IMR-90 (cell line): ENCODE data around the gene MRTFA. TPM values are rescaled to one million over a fixed set of nuclear protein-coding genes. Genes with fewer than 3 reads are reported as not detected.

Source experiments
- ATAC-seq: fragments of 200-7000 bp; cut with Tn5 transposase; 2 replicates; pipeline ENCODE4 v1.9.1; 2020; ENCODE audit warnings: low read depth, mild to moderate bottlenecking, moderate library complexity
- BruUV-seq: library from RNA; stranded (reverse); fragments of 400-500 nt; replicated peaks from 2 replicates; lab custom pipeline; 2021; lab: Mats Ljungman, UMichigan
- CTCF ChIA-PET: fragments of 300-600 bp; formaldehyde crosslinking; extraction: SDS; loops from one replicate; lab custom pipeline; 2021; ENCODE audit warnings: antibody characterized with exemption; lab: Yijun Ruan, JAX
- POLR2A ChIA-PET: fragments of 300-600 bp; sonication (Branson Sonifier 250); formaldehyde crosslinking; loops from one replicate; lab custom pipeline; 2022; ENCODE audit warnings: antibody characterized with exemption; ENCODE audit not compliant: unreplicated experiment; lab: Charles Lee
- DNase-seq: peaks from one replicate; pipeline ENCODE4 v3.0.0; 2013
- H2AFZ ChIP-seq: replicated peaks from 2 replicates; pipeline ENCODE3; 2013; ENCODE audit warnings: low read length, mild to moderate bottlenecking; ENCODE audit not compliant: poor library complexity
- H2AK5ac ChIP-seq: 2 replicates; pipeline ENCODE4 v1.6.1; 2013; ENCODE audit warnings: low read depth, low read length, inconsistent platforms
- H2AK9ac ChIP-seq: replicated peaks from 2 replicates; pipeline ENCODE3; 2013; ENCODE audit warnings: mild to moderate bottlenecking, low read depth, low read length, moderate library complexity; ENCODE audit not compliant: poor library complexity
- H2BK120ac ChIP-seq: 2 replicates; pipeline ENCODE4 v1.6.1; 2013; ENCODE audit warnings: low read depth, low read length, inconsistent platforms
- H2BK15ac ChIP-seq: 3 replicates; pipeline ENCODE4 v1.6.1; 2013; ENCODE audit warnings: low read depth, low read length, inconsistent platforms
- H2BK20ac ChIP-seq: 2 replicates; pipeline ENCODE4 v1.6.1; 2013; ENCODE audit warnings: low read depth, mild to moderate bottlenecking, inconsistent platforms, low read length, moderate library complexity
- H2BK5ac ChIP-seq: 2 replicates; pipeline ENCODE4 v1.6.1; 2013; ENCODE audit warnings: mild to moderate bottlenecking, low read depth, low read length, inconsistent platforms; ENCODE audit not compliant: poor library complexity, severe bottlenecking
- H3K14ac ChIP-seq: replicated peaks from 2 replicates; pipeline ENCODE4 v1.6.1; 2013; ENCODE audit warnings: low read depth, low read length, inconsistent platforms
- H3K18ac ChIP-seq: 2 replicates; pipeline ENCODE4 v1.6.1; 2013; ENCODE audit warnings: low read depth, low read length, control low read depth
- H3K23ac ChIP-seq: 2 replicates; pipeline ENCODE4 v1.6.1; 2013; ENCODE audit warnings: low read depth, low read length, inconsistent platforms
- H3K27ac ChIP-seq: 2 replicates; pipeline ENCODE4 v1.5.1; 2013; ENCODE audit warnings: mild to moderate bottlenecking, control low read depth, low read length; ENCODE audit not compliant: insufficient read depth
- H3K27me3 ChIP-seq: 2 replicates; pipeline ENCODE4 v1.6.1; 2013; ENCODE audit warnings: low read length; ENCODE audit not compliant: control insufficient read depth, insufficient read depth
- H3K36me3 ChIP-seq: 2 replicates; pipeline ENCODE4 v1.6.1; 2013; ENCODE audit warnings: low read length, mixed read lengths; ENCODE audit not compliant: control insufficient read depth, insufficient read depth
- H3K4ac ChIP-seq: 2 replicates; pipeline ENCODE4 v1.6.1; 2013; ENCODE audit warnings: low read depth, low read length, inconsistent platforms
- H3K4me1 ChIP-seq: 2 replicates; pipeline ENCODE4 v1.6.1; 2013; ENCODE audit warnings: low read length, mixed read lengths; ENCODE audit not compliant: control insufficient read depth, insufficient read depth
- H3K4me2 ChIP-seq: 2 replicates; pipeline ENCODE4 v1.6.1; 2013; ENCODE audit warnings: low read depth, mild to moderate bottlenecking, control low read depth, low read length, moderate library complexity
- H3K4me3 ChIP-seq: 2 replicates; pipeline ENCODE4 v1.5.1; 2013; ENCODE audit warnings: low read depth, mild to moderate bottlenecking, control low read depth, low read length, moderate library complexity; ENCODE audit not compliant: insufficient read depth
- H3K56ac ChIP-seq: 2 replicates; pipeline ENCODE4 v1.6.1; 2013; ENCODE audit warnings: low read length, inconsistent platforms; ENCODE audit not compliant: insufficient read depth; ENCODE audit errors: extremely low read depth
- H3K79me1 ChIP-seq, 2 experiments: 2 replicates each; pipeline ENCODE4 v1.6.1; 2013; ENCODE audit warnings: low read length in 2 of 2, inconsistent platforms in 1 of 2, low read depth in 1 of 2
- H3K9ac ChIP-seq: 2 replicates; pipeline ENCODE4 v1.6.1; 2013; ENCODE audit warnings: low read depth, low read length, control low read depth
- H3K9me1 ChIP-seq: 2 replicates; pipeline ENCODE4 v1.6.1; 2013; ENCODE audit warnings: low read length, inconsistent platforms; ENCODE audit not compliant: insufficient read depth
- H3K9me3 ChIP-seq: 2 replicates; pipeline ENCODE4 v1.6.1; 2013; ENCODE audit warnings: low read length; ENCODE audit not compliant: control insufficient read depth, insufficient read depth
- H4K20me1 ChIP-seq: 2 replicates; pipeline ENCODE4 v1.6.1; 2013; ENCODE audit warnings: low read length, inconsistent platforms; ENCODE audit not compliant: insufficient read depth
- H4K5ac ChIP-seq: 2 replicates; pipeline ENCODE4 v1.6.1; 2013; ENCODE audit warnings: mild to moderate bottlenecking, low read depth, low read length, control low read depth
- H4K8ac ChIP-seq, 2 experiments: 2 replicates each; pipeline ENCODE4 v1.6.1; 2013; ENCODE audit warnings: low read depth in 2 of 2, low read length in 2 of 2, control low read depth in 1 of 2, inconsistent platforms in 1 of 2
- H4K91ac ChIP-seq: 2 replicates; pipeline ENCODE4 v1.6.1; 2013; ENCODE audit warnings: low read depth, low read length, inconsistent platforms; ENCODE audit not compliant: insufficient read depth
- ELK1 ChIP-seq: fragments of 150-350 bp; IDR thresholded peaks from 2 replicates; pipeline ENCODE4 v1.6.1; 2016; ENCODE audit warnings: low read depth, mild to moderate bottlenecking, low read length, moderate library complexity, borderline replicate concordance
- FOS ChIP-seq: fragments of 150-350 bp; IDR thresholded peaks from 2 replicates; pipeline ENCODE4 v1.6.1; 2016; ENCODE audit warnings: low read depth, low read length
- RFX5 ChIP-seq: IDR thresholded peaks from 2 replicates; pipeline ENCODE4 v1.8.0; 2012; ENCODE audit warnings: low read depth, mild to moderate bottlenecking, low read length, moderate library complexity
- WGBS, 2 experiments: methylation state at CpG; one replicate each; pipeline versions ENCODE4 v1.1.5 to v1.1.7; 2013; ENCODE audit warnings: missing lambda C conversion rate in 2 of 2; ENCODE audit not compliant: insufficient read length in 1 of 2; ENCODE audit errors: extremely low coverage in 2 of 2; 5-methylcytosine and 5-hydroxymethylcytosine counted together
- dilution Hi-C: fragments of 300-500 bp; cut with HindIII; formaldehyde crosslinking; loops from one replicate; pipeline ENCODE4 v1.14.3; 2018; ENCODE audit warnings: low sequenced_read_pairs; ENCODE audit not compliant: unreplicated experiment
- in situ Hi-C: fragments of 300-500 bp; cut with MboI; formaldehyde crosslinking; loops from 3 replicates; pipeline ENCODE4 v1.14.3; 2019; ENCODE audit warnings: low sequenced_read_pairs, inconsistent platforms, mixed read lengths
- intact Hi-C: fragments of 100-400 bp; cut with micrococcal nuclease; formaldehyde crosslinking; loops from 2 replicates; pipeline ENCODE4 v1.10.0; 2022
- polyA plus RNA-seq, 3 experiments: library from polyadenylated mRNA; depleted of rRNA; stranded (reverse); fragments of >200 nt; gene quantifications; 2 replicates each; pipeline ENCODE4 v1.2.3, GENCODE V29; 2012; ENCODE audit warnings: low replicate concordance in 1 of 3
- total RNA-seq: library from RNA; depleted of rRNA; stranded (reverse); fragments of >200 nt; gene quantifications from 2 replicates; pipeline ENCODE4 v1.2.3, GENCODE V29; 2012

MRTFA gene
- total and polyA plus RNA-seq, 2 of the 4 experiments (the other 2 are of a cell fraction): 12.5 to 17.2 TPM

GRCh38 chr22:40429481-40429880, 207.0 kb downstream of the MRTFA start:
- no peak for DNase-seq
- H2AFZ ChIP-seq: no peak overlapping the region
- H4K20me1 ChIP-seq: peaks cover 29% of the 10 kb centered on the region
- H2BK120ac ChIP-seq: no peak overlapping the region
- H3K23ac ChIP-seq: no peak overlapping the region; the same call in 1 of the 2 replicates
- ChIA-PET CTCF (no interaction called here), POLR2A (no interaction called here)
- no peak for ATAC-seq
- H3K36me3 ChIP-seq: peaks cover 54% of the 10 kb centered on the region
- no peak overlapping the region for H3K27ac ChIP-seq
- dilution Hi-C loops (no loop called here), intact Hi-C loops (no loop called here), in situ Hi-C loops (loop anchor here (25.0 kb wide), 1 partner anchor 458 kb away; no protein-coding TSS in a partner anchor)
- H3K9me1 ChIP-seq: peaks cover 34% of the 10 kb centered on the region
- TF ChIP-seq FOS: no peak
- no peak for TF ChIP-seq ELK1
- no peak for TF ChIP-seq RFX5
- no peak overlapping the region for H4K5ac ChIP-seq
- no peak overlapping the region for H3K4me2 ChIP-seq
- H3K14ac ChIP-seq: no peak overlapping the region
- H4K91ac ChIP-seq: no peak overlapping the region
- no peak overlapping the region for H2BK20ac ChIP-seq
- H3K9ac ChIP-seq: no peak overlapping the region
- H3K56ac ChIP-seq: no peak overlapping the region
- H4K8ac ChIP-seq: no peak overlapping the region
- H2BK15ac ChIP-seq: no peak overlapping the region
- BruUV-seq: no TSS peak
- no peak overlapping the region for H2AK9ac ChIP-seq
- WGBS, 2 experiments: no CpG with 5 or more reads among the region's 4 CpGs
- H3K79me1 ChIP-seq: peaks cover 31 to 87% of the 10 kb centered on the region in 2 experiments
- peaks cover 7% of the 10 kb centered on the region; the same call in 1 of the 2 replicates for H3K4me1 ChIP-seq
- no peak overlapping the region for H3K18ac ChIP-seq
- H3K4ac ChIP-seq: no peak overlapping the region
- no peak overlapping the region for H3K4me3 ChIP-seq
- no peak overlapping the region for H2BK5ac ChIP-seq
- no peaks in the 10 kb centered on the region for H3K27me3 ChIP-seq
- H3K9me3 ChIP-seq: no peaks in the 10 kb centered on the region
- no peak overlapping the region for H2AK5ac ChIP-seq
